ENCODE data around the gene CTSZ.

DNA sequence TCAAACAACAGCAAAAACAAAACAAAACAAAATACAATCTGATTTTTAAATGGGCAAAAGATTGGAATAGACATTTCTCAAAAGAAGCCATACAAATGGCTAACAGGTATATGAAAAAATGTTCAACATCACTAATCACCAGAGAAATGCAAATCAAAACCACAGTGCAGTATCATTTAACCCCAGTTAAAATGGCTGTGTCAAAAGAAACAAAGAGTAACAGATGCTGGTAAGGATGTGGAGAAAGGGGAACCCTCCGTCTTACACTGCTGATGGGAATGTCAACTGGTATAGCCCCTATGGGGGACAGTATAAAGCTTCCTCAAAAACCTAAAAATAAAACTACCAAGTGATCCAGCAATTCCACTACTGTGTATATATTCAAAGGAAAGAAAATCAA lies 36.9 kb downstream of the CTSZ start:
- TF ChIP-seq, protein P1, sequence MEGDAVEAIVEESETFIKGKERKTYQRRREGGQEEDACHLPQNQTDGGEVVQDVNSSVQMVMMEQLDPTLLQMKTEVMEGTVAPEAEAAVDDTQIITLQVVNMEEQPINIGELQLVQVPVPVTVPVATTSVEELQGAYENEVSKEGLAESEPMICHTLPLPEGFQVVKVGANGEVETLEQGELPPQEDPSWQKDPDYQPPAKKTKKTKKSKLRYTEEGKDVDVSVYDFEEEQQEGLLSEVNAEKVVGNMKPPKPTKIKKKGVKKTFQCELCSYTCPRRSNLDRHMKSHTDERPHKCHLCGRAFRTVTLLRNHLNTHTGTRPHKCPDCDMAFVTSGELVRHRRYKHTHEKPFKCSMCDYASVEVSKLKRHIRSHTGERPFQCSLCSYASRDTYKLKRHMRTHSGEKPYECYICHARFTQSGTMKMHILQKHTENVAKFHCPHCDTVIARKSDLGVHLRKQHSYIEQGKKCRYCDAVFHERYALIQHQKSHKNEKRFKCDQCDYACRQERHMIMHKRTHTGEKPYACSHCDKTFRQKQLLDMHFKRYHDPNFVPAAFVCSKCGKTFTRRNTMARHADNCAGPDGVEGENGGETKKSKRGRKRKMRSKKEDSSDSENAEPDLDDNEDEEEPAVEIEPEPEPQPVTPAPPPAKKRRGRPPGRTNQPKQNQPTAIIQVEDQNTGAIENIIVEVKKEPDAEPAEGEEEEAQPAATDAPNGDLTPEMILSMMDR (conservative IDR thresholded peaks at IDR 0.05), result no peak
- no peak for TF ChIP-seq ZFX (IDR thresholded peaks at IDR 0.05)

Measured in C4-2B (cell line).